Measurements from ENCODE around the gene CNR2.
"Not testable (repeated sequence)": the region's sequence is repeated elsewhere in the genome, so short reads cannot be mapped to it uniquely, and the experiment has no call there.

CNR2 gene

DNA sequence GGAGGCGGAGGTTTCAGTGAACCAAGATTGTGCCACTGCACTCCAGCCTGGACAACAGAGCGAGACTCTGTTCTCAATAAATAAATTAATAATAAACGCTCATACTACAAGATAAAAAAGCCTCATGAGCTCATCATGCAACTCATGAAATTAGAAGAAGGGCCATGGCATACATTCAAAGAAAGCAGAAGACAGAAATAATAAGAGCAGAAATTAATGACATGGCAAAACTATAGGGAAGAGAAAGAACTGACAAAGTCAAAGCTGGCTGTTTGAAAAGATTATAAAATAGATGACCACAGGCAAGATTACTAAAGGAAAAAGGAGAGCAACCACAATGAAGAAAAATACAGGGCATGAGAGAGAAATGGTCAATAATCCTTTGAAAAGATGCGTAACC, 30.4 kb downstream of the CNR2 start:
- peak in 1 of 3 donors; percentile 43 for DNase-seq

- no peak for DNase-seq
These were observed 33.4 kb downstream of the CNR2 start for GRCh38 chr1:23879809-23880208.

DNA sequence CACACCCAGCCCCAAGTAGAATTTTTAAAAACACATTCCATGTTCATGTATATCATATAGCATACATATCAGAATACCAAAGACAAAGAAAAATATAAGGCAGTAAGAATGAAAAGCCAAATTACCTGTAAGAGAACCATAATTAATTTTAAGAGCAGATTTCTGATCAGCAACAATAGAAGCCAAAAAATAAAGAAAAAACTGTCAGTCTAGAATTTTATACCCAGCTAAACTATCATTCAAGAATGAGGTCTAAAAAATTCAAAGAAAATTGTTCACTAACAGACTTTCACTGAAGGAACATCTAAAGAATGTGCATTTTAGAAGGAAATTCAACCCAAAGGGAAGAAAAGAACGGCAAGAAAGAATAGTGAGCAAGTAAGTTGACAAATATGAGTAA, 34.5 kb downstream of the CNR2 start:
- no peak for DNase-seq

DNA sequence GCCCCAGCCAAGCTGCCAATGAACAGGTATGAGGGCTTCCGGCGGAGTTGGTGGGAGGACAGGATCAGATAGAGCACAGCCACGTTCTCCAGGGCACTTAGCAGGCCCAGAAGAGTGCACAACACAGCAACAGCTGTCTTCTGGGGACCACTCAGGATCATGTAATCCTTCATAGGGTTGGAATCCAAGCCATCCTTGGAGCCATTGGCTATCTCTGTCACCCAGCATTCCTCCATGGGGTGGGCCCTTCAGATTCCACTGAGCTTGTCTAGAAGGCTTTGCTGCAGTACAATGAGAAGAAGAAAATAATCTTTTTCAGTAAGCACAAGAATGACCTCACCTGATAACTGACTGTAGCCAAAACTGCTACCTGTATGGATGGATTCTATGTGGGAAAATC, 37.8 kb downstream of the CNR2 start:
- no peak for DNase-seq

DNA sequence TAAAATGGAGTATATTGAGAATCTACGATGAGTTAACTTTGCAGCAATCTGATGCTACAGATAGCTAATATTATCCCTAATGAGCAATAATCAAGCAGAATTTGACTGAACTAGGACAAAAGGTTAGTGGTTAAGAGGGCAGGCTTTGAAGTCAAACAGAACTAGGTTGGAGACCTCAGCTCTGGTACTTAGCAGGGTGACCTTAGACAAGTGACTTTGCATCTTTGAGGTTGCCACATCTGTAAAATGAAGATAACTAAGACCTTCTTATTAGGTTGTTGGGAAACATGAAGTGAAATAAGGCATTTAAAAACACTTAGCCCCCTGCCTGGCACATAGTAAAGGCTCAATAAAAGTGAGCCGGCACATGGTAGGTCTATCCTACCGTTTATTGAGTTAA, 40.7 kb downstream of the CNR2 start:
- no peak for DNase-seq

DNA sequence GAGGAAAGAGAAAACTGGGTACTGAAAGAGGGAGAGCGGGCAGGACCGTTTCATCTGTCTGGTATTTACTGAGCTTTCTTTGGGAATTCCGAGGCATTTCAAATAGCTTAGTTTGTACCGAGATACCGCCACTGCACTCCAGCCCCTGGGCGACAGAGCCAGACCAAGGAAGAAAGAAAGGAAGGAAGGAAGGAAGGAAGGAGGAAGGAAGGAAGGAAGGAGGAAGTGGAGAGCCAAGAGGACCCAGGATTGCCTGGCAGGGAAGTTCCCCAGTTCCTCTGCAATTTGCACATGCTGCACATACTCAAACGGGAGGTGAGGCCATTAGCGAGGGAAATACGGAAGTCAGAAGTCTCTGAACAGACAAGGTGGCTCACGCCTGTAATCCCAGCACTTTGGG, 44.1 kb downstream of the CNR2 start:
- peak; percentile 61 to 65 (median 65) for DNase-seq

DNA sequence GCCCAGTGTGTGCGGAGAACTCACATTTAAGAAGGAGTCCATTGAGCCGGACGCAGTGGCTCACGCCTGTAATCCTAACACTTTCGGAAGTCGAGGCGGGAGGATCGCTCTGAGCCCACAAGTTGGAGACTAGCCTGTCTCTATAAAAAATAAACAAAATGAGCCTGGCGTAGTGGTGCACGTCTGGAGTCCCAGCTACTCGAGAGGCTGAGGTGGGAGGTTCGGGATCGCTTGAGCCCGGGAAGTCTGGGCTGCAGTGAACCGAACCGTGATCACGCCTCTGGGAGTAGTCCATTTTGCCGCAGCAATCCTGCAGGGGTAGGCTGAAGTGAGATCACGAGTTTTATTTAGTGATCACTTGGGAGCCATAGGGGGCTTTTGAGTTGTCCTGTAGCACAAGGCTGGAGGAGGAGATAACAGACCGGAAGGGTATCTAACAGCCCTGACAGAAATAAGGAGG, 44.6 kb downstream of the CNR2 start:
- DNase-seq = no peak

DNA sequence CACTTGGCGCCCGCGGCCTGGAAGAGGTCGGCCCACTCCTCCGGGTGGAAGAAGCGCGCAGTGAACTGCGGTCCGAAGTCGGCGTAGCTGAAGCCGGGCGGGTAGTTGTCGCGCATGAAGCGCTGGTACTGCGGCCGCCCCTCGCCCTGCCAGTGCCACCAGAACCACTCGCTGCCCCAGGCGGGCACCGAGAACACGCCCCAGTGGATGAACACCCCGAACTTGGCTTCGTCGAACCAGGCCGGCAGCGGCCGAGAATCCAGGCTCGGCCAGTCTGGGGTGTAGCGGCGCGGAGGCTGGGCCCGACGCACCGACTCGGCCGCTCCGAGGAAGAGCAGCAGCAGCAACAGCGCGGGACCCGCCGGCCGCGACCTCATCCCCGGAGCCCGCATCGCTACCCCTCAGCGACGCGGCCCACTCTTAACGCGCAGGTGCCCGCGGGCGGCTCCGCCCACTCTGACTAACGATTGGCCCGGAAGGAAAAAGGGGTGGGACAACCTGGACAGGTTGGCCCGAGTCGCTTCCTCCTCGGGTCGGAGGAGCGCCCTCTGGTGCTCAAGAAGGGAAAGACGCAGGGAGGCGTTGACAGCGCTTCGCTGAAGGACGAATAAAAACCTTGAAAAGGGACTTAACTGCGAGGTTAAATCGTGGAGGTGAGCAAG, 45.1 kb downstream of the CNR2 start, which contains the start of gene FUCA1:
TSS of gene FUCA1 (minus strand) at position 396 of the 662 bp plus-strand sequence. CDS start at position 392, 4 bp downstream.
- DNase-seq = peak; percentile 93 to 95 (median 95)

DNA sequence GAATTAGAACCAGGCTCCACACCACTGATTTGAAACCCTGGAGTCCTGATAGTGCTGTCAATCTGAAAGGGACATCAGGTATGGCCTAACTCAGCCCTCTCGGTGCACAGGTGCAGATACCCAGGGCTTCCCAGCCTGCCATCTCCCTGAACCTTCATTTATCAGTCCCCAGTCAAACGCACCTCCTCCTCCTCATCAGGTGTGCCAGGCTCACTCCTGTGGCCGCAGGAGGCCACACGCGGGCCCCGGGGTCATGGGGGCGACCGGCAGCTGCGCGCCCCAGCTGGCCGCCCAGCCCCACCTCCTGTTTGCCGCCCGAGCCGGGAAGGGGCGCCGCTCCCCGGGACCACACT, 45.6 kb downstream of the CNR2 start:
- DNase-seq = no peak

DNA sequence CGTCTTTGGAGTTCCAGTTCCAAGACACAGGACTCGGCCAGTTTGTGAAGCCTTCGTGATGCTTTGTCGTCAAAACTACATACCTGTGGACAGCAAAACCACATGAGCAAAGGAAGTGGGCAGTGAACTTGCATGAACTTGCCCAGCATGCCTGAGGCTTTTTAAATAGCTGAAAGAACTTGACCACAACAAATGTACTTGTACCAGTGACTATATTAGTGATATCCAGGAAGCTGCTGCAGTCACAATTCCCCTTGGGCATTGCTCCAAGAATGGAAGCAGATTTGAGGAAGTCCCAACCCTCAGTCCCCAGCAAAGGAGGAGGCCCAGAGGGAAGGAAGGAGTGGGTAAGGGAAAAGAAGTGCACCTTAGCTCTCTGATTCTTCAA, 47.6 kb downstream of the CNR2 start:
- DNase-seq = peak; percentile 73 to 84 (median 81)

DNA sequence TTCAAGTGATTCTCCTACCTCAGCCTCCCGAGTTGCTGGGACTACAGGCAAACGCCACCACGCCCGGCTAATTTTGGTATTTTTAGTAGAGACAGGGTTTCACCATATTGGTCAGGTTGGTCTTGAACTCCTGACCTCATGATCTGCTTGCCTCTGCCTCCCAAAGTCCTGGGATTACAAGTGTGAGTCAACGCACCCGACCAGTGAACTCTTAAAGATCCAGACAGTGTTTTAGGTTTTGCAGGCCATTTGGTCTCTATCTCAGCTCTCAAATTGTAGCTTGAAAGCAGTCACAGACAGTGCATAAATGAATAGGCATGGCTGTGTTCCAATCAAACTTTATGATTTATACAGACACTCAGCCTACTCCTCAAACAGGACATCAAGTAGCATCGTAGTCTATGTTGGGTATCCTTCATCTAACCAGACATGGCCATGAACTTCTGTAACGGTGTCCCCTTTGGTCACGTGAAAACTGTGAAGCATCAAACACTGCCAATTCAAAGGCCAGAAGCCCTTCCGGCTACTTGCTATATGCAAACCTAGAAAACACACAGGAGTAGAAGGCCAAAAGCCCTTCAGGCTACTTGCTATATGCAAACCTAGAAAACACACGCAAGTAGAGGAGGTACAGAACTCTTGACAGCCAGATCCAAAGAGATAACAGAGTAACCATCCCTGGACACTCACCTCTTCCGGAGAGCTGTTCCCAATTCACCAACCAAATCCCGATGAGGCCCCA, 48.2 kb downstream of the CNR2 start:
- DNase-seq = no peak

DNA sequence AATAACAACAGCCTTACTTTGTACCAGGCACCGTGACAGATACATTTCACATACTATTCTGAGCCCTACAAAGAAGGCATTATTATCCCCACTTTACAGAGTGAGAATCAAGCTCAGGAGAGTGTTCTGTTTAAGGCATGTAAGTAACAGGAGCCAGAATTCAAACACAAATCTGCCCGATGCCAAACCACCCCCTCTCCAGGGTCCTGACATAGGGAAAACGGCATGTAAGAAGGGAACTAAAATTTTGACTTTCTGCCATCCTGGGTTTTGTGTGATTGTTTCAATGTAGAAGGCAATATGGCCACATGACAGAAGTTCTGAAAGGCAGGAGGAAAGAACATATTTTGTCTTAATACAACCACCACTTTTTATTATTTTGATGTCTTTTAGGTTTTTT, 50.5 kb downstream of the CNR2 start:
- no peak for DNase-seq

DNA sequence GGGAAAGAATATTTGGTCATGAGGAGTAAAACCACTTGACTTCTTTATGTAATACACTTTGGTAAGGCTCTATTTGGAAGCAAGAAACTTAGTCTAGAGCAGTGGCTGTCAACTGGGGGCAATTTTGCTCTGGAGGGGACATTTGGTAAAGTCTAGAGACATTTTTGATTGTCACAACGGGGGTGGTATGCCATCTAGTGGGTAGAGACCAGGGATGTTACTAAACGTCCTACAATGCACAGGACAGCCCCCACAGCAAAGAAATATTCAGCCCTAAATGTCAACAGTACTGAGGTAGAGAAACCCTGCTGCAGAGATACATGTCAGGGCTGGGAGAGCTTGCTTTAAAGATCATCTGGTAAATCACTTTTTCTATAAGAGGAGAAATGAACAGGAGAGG, 58.6 kb downstream of the CNR2 start:
- no peak for DNase-seq

DNA sequence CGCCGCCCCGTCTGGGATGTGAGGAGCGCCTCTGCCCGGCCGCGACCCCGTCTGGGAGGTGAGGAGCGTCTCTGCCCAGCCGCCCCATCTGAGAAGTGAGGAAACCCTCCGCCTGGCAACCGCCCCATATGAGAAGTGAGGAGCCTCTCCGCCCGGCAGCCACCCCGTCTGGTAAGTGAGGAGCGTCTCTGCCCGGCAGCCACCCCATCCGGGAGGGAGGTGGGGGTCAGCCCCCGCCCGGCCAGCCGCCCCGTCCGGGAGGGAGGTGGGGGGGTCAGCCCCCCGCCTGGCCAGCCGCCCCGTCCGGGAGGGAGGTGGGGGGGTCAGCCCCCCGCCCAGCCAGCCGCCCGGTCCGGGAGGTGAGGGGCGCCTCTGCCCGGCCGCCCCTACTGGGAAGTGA, 60.0 kb downstream of the CNR2 start:
- DNase-seq = not testable (repeated sequence)

DNA sequence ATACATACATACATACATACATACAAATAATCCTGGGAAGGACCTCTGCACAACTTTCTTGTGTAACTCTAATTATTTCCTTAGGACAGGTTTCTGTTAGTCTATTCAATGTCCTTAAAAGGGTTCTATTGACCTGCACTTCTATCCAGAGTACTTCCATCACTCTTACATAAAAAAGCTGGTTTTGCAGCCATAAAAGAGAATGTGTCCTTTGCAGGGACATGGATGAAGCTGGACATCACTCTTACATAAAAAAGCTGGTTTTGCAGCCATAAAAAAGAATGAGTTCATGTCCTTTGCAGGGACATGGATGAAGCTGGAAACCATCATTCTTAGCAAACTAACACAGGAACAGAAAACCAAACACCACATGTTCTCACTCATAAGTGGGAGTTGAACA, 61.8 kb downstream of the CNR2 start:
- DNase-seq = not testable (repeated sequence)

DNA sequence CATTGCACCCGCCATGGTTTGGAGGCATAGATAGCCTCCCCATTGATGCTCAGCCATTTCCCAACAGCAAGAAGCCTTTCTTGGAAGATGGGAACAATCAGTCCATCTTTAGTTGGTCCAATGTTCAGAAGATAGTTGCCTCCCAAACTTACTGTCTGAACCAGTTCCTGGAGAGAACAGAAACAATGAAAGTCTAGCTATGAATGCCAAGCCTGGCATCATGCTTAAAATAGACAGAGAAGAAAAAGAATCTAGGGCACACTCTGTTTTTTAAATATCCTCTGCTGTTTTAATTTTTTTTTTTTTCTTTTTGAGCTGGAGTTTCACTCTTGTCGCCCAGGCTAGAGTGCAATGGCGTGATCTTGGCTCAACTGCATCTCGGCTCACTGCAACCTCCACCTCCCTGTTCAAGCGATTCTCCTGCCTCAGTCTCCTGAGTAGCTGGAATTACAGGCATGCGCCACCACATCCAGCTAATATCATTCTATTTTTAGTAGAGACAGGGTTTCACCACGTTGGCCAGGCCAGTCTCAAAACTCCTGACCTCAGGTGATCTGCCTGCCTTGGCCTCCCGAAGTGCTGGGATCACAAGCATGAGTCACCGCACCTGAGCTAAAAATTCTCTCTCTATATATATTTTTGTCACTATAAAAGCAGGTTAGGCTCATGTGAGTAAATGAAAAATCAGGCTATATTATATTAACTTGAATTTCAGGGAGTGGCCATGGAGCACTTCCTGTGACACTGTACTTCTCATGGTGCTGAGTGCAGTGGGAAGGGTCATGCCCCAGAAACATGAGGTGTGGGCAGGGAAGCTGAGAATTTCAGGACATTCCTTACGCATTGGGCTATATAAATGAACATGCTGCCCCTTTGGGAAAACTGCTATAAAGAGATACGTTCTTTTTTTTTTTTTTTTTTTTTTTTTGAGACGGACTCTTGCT, 64.2 kb downstream of the CNR2 start:
- no peak for DNase-seq

GRCh38 chr1:23847482-23848095, 65.6 kb downstream of the CNR2 start:
- DNase-seq = not testable (repeated sequence)

- DNase-seq = no peak
These were observed 68.0 kb downstream of the CNR2 start for GRCh38 chr1:23845163-23845562.

GRCh38 chr1:23843644-23844043, 69.5 kb downstream of the CNR2 start:
- DNase-seq = no peak

GRCh38 chr1:23838401-23838866, 74.7 kb downstream of the CNR2 start:
- DNase-seq = peak; percentile 71 to 91 (median 85)

DNA sequence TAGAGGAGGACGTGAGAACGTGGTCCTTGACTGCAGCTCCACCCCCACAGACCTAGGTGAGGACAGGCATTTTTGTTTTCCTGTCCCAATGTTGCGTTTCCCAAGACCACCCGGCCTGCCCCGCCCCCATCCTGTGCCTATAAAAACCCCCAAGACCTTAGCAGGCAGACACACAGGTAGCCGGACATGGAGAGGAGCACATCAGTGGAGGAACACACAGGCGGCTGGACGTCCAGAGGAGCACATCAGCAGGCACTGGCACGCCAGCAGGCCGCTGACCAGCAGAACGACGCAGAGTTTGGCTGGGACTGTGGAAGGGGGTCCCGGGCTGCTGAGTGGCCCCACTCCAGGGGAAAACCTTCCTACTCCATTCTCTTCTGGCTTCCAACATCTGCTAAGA, 75.3 kb downstream of the CNR2 start:
- DNase-seq = no peak

- DNase-seq = peak in 2 of 3 donors; percentile 22 to 24
These were observed 77.1 kb downstream of the CNR2 start for GRCh38 chr1:23836037-23836436.

DNA sequence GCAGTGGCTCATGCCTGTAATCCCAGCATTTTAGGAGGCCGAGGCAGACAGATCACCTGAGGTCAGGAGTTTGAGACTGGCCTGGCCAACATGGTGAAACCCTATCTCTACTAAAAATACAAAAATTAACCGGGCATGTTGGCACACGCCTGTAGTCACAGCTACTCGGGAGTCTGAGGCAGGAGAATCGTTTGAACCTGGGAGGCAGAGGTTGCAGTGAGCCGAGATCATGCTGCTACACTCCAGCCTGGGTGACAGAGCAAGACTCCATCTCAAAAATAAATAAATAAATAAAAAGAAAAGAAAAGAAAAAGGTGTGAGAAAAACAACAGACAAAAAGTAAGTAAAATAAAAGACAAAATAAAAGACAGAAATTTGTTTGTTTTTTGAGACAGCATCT, 79.0 kb downstream of the CNR2 start:
- DNase-seq = not testable (repeated sequence)

Measured in suppressor macrophage treated with lipopolysaccharide for 1 hour (primary cell).